Breast epithelium (tissue), 3 donors: Measurements from ENCODE around the gene RPL23.

ENCODE experiments used
- CTCF ChIP-seq, 3 donors: fragments of 450-650 bp; IDR thresholded peaks; one replicate each; pipeline ENCODE4 v1.5.1; 2016 to 2017; ENCODE audit warnings: antibody characterized with exemption in 3 of 3, mild to moderate bottlenecking in 3 of 3, moderate library complexity in 3 of 3
- POLR2AphosphoS5 ChIP-seq, 3 donors: sonication (generic); formaldehyde crosslinking; IDR thresholded peaks; one replicate each; pipeline ENCODE4 v1.6.1; 2017; ENCODE audit warnings: antibody characterized with exemption in 3 of 3

GRCh38 chr17:38897671-38898290 lies 44.3 kb upstream of the RPL23 start:
- TF ChIP-seq CTCF (IDR thresholded peaks at IDR 0.05) = no peak
- no peak for TF ChIP-seq POLR2AphosphoS5 (IDR thresholded peaks at IDR 0.05)
